IPS-18a (cell line): ENCODE results near the gene MDK.

Experiments used
- H3K27ac ChIP-seq: one replicate; pipeline ENCODE4 v1.5.1; 2013; ENCODE audit warnings: low read length
- H3K27me3 ChIP-seq: one replicate; pipeline ENCODE4 v1.6.1; 2013; ENCODE audit warnings: mild to moderate bottlenecking, low read length; ENCODE audit not compliant: control insufficient read depth, insufficient read depth
- H3K36me3 ChIP-seq: one replicate; pipeline ENCODE4 v1.6.1; 2013; ENCODE audit warnings: low read depth, low read length; ENCODE audit not compliant: control insufficient read depth
- H3K4me1 ChIP-seq: one replicate; pipeline ENCODE4 v1.6.1; 2013; ENCODE audit warnings: low read depth, low read length; ENCODE audit not compliant: control insufficient read depth
- H3K4me3 ChIP-seq: one replicate; pipeline ENCODE4 v1.5.1; 2013; ENCODE audit warnings: low read length
- H3K9ac ChIP-seq: one replicate; pipeline ENCODE4 v1.6.1; 2013; ENCODE audit warnings: mild to moderate bottlenecking, low read length, moderate library complexity
- H3K9me3 ChIP-seq: one replicate; pipeline ENCODE4 v1.6.1; 2013; ENCODE audit warnings: low read depth, low read length; ENCODE audit not compliant: control insufficient read depth

The MDK gene

DNA sequence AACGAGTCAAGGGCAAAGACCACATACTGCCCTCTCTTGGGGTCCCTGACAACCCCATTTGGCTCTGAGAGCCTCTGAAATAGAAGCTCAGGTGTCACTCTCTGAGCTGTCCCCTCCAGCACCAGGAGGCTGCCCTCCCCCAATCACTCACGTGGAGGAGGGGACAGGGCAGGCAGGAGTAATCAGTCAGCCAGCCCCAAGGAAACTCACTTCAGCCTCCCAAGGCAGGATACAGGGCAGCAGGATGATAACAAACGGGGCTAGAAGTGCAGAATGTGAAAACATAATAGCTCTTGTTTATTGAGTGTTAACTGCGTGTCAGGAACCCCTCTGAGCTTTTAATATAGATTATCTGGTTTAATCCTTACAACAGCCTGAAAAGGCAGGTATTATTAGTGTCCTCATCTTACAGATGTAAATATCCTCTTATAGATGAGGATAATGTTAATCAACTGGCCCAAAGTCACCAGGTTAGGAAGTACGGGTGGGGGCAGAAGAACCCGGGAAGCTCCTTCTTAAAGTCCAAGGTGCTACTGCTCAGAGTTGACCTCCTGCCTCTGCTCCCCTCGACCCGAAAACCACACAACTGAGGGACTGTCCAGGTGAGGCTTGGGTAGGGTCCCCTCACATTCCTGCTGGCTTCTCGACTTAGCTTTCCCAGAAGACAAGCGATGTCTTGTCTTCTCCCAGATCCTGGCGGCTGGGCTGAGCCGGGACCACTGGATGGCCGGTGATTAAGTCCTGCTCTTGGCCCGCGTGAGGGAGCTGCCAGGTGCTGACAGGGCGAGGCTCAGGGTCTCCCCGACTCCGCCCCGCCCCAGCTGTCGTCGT is 7.4 kb downstream of the MDK start:
- Histone ChIP-seq H3K4me1 (peaks cover 15% of the 10 kb centered on the region), H3K9ac (no peak overlapping the region), H3K27me3 (peaks cover 62% of the 10 kb centered on the region), H3K4me3 (peak overlapping the region; percentile 53), H3K27ac (no peak overlapping the region), H3K36me3 (peaks cover 3% of the 10 kb centered on the region), H3K9me3 (no peaks in the 10 kb centered on the region)

DNA sequence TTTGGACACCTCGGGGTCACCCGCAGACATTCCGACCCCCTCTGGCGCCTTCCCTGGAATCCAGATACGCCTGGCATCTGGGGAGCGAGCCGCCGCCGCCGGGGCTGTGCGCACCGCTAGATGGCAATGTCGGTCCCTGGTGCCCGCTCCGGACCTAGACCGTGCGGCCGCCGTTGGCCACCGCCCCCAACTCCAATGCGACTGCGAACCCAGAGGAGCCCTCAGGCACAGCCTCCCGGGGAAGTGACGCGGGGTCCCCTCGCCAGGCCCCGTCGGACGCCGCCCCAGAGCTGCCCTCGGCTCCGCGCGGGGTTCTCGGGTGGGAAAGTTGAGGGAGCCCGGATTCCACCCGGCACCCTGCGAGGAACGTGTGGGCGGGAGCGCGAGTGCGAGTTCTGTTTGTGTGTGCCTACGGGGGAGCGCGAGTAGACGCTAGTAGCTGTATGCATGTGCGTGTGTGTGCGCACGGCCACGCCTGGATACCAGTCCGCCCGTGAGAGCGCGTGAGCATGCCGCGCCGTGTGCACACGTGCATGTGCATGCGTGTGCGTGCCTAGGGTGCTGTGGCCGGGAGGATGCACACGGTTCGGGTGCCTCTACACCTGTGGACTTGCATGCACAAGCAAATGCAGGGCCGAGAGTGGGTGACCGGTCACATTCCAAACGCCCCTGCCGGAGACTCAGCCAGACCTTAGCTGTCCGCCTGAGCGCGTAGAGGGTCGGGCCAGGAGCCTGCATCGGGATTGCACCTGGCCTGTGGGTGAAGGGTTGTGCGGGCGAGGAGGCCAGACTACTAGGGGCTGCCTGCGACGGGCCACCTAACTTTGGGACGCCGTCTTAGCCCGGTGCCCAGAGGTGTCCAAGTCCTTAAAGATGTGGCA is 8.2 kb downstream of the MDK start:
- Histone ChIP-seq H3K27me3 (peaks cover 67% of the 10 kb centered on the region), H3K9ac (no peak overlapping the region), H3K9me3 (no peaks in the 10 kb centered on the region), H3K27ac (no peak overlapping the region), H3K36me3 (no peaks in the 10 kb centered on the region), H3K4me3 (peak overlapping the region; percentile 53), H3K4me1 (peaks cover 15% of the 10 kb centered on the region)

- Histone ChIP-seq H3K27ac (no peak overlapping the region), H3K4me1 (peaks cover 15% of the 10 kb centered on the region), H3K9me3 (no peaks in the 10 kb centered on the region), H3K36me3 (no peaks in the 10 kb centered on the region), H3K4me3 (peak overlapping the region; percentile 53), H3K9ac (no peak overlapping the region), H3K27me3 (peaks cover 67% of the 10 kb centered on the region)
These were observed 9.1 kb downstream of the MDK start for GRCh38 chr11:46390331-46391171.

DNA sequence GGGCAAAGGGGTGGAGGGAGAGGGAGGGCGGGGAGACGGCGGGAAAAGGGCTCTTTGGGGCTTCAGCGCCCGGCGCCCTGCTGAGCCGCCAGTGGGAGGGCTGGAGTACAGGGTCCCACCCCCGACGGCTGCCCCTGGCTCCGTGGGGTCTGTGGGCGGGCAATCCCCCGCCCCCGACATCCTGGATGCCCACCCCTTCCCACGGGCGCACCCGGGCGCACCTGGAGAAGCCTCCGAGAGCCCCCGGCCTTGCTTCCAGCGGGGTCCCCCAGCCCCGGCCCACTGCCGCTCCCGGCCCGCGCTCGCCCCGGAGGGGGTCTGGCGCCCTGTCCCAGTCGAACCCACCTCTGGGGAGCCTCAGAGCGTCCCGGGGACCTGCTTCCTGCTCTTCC is 9.7 kb downstream of the MDK start:
- H3K27me3 ChIP-seq = peaks cover 67% of the 10 kb centered on the region
- H3K27ac ChIP-seq = no peak overlapping the region
- peak overlapping the region; percentile 33 for H3K4me3 ChIP-seq
- no peaks in the 10 kb centered on the region for H3K36me3 ChIP-seq
- H3K4me1 ChIP-seq = peaks cover 15% of the 10 kb centered on the region
- H3K9ac ChIP-seq = no peak overlapping the region
- H3K9me3 ChIP-seq = no peaks in the 10 kb centered on the region

DNA sequence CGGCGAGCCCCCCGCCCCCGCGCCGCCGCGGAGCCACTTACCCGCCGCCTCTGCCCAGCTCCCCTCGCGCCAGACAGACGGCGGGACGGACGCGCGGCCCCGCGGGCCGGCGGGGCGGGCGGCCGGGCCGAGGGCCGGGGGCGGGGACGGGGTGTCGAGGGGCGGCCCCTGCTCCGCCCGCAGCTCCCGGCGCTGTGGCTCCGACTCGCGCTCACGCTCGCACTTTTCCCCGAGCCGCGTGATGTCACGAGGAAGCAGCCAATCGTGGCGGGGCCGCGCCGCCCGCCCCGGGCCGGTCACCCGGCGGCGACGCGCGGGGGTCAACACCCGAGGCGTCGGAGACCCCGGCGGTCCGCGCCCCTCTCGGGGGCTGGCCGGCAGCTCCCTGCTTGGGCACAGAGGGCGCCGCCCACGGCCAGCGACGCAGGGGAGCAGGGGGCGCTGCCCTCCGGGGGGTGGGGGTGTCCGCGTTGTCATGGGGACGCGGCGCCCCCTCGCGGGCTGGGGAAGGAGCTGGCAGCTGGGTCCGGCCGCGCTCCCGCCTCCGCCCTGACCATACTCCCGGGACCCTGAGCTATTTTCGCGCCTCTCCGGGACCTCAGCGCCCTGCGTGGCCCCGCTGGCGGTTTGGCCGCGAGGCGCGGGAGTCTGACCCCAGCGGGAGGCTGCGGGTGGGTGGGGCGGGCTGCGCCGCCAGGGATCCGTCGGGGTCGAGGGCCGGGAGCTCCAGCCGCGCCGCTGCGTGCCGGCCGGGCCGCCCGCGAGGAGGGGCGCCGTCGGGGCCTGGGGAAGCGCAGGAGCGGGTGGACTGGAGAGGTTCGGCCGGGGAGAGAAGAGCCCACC is 10.3 kb downstream of the MDK start, which contains the start of gene CHRM4:
Gene CHRM4 (minus strand): TSS at position 199 of the 843 bp plus-strand sequence. CDS start 5,219 bp downstream, outside the sequence.
- no peak within 1 kb of the TSS for H3K27ac ChIP-seq
- peaks cover 15% of the 10 kb centered on the region for H3K4me1 ChIP-seq
- H3K36me3 ChIP-seq = no peaks in the 10 kb centered on the region
- no peak within 1 kb of the TSS for H3K9ac ChIP-seq
- H3K27me3 ChIP-seq = peaks cover 67% of the 10 kb centered on the region
- H3K9me3 ChIP-seq = no peaks in the 10 kb centered on the region
- H3K4me3 ChIP-seq = peak within 1 kb of the TSS; percentile 63

GRCh38 chr11:46392421-46393230 is 11.2 kb downstream of the MDK start:
- Histone ChIP-seq H3K27me3 (peaks cover 59% of the 10 kb centered on the region), H3K9me3 (no peaks in the 10 kb centered on the region), H3K36me3 (peaks cover 6% of the 10 kb centered on the region), H3K4me1 (peaks cover 15% of the 10 kb centered on the region), H3K27ac (no peak overlapping the region), H3K9ac (no peak overlapping the region), H3K4me3 (peak overlapping the region; percentile 63)

GRCh38 chr11:46393231-46393616 is 11.8 kb downstream of the MDK start:
- peak overlapping the region; percentile 63 for H3K4me3 ChIP-seq
- peaks cover 15% of the 10 kb centered on the region for H3K4me1 ChIP-seq
- no peaks in the 10 kb centered on the region for H3K9me3 ChIP-seq
- peaks cover 6% of the 10 kb centered on the region for H3K36me3 ChIP-seq
- peaks cover 53% of the 10 kb centered on the region for H3K27me3 ChIP-seq
- no peak overlapping the region for H3K9ac ChIP-seq
- H3K27ac ChIP-seq = no peak overlapping the region

DNA sequence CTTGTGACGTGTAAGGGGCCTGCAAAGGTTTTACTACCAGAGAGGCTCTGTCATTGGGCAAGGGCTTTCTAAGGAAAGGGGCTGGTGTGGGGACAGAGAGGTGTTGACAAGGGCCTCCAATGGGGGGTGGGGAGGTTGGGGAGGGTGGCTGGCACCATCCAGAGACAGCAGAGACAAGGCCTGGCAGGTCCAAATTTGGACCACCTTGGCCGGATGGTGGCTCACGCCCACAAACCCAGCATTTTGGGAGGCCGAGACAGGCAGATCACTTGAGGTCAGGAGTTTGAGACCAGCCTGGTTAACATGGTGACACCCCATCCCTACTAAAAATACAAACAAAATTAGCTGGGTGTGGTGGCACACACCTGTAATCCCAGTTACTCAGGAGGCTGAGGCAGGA is 12.3 kb downstream of the MDK start:
- Histone ChIP-seq H3K36me3 (peaks cover 6% of the 10 kb centered on the region), H3K4me3 (no peak overlapping the region), H3K9ac (no peak overlapping the region), H3K9me3 (no peaks in the 10 kb centered on the region), H3K4me1 (peaks cover 9% of the 10 kb centered on the region), H3K27ac (no peak overlapping the region), H3K27me3 (peaks cover 47% of the 10 kb centered on the region)

DNA sequence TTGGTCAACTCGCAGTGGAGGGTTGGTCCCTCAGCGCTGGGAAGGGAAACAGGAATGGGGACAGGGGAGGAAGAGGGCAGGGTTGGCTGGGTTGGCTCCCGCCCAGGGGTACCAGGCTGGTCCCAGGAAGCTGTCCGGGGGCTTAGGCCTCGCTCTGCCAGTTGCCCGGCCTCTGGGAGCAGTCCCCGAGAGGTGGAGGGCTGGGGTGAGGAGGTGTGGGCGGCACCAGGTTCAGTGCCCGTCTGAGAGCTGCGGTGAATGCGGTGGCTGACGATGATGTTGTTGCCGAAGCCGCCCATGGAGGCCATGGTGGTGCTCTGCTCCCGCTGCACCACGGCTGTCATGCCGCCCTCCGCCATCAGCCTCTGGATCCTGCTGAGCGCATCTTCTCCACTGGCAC is 16.1 kb downstream of the MDK start:
- Histone ChIP-seq H3K9ac (no peak overlapping the region), H3K4me3 (no peak overlapping the region), H3K27me3 (peaks cover 16% of the 10 kb centered on the region), H3K4me1 (no peaks in the 10 kb centered on the region), H3K9me3 (no peaks in the 10 kb centered on the region), H3K36me3 (peaks cover 6% of the 10 kb centered on the region), H3K27ac (no peak overlapping the region)
